Panc1 (cell line): ENCODE results near the gene MAP4K4. TPM values are rescaled to one million over a fixed set of nuclear protein-coding genes. Genes with fewer than 3 reads are reported as not detected.

Experiments used
- ATAC-seq: fragments of 200-7000 bp; cut with Tn5 transposase; 2 replicates; pipeline ENCODE4 v1.9.1; 2020; ENCODE audit warnings: mild to moderate bottlenecking, moderate library complexity
- BruUV-seq: library from RNA; stranded (reverse); fragments of 400-500 nt; replicated peaks from 2 replicates; lab custom pipeline; 2021; lab: Mats Ljungman, UMichigan
- CTCF ChIA-PET: fragments of 300-600 bp; sonication (Branson Sonifier 250); formaldehyde crosslinking; loops from one replicate; lab custom pipeline; 2022; ENCODE audit warnings: antibody characterized with exemption; lab: Charles Lee
- POLR2A ChIA-PET: fragments of 300-600 bp; sonication (Branson Sonifier 250); formaldehyde crosslinking; loops from one replicate; lab custom pipeline; 2022; ENCODE audit warnings: antibody characterized with exemption; lab: Charles Lee
- DNase-seq: peaks from one replicate; pipeline ENCODE4 v3.0.0-alpha.2; 2010; ENCODE audit warnings: low read depth, low spot score
- H3K27ac ChIP-seq: 2 replicates; pipeline ENCODE4 v1.5.1; 2011; ENCODE audit warnings: mild to moderate bottlenecking, low read length, inconsistent platforms
- H3K27me3 ChIP-seq: fragments of 200-500 bp; sonication (Bioruptor generic); 2 replicates; pipeline ENCODE4 v1.6.0; 2014; ENCODE audit warnings: low read length, inconsistent platforms; ENCODE audit not compliant: control insufficient read depth, insufficient read depth
- H3K36me3 ChIP-seq: fragments of 200-500 bp; sonication (Bioruptor generic); 2 replicates; pipeline ENCODE4 v1.5.1; 2014; ENCODE audit warnings: inconsistent platforms, mild to moderate bottlenecking, low read length, moderate library complexity; ENCODE audit not compliant: control insufficient read depth, insufficient read depth
- H3K4me1 ChIP-seq: 2 replicates; pipeline ENCODE4 v1.5.1; 2011; ENCODE audit warnings: inconsistent platforms, mild to moderate bottlenecking, low read length, moderate library complexity; ENCODE audit not compliant: control insufficient read depth, insufficient read depth
- H3K4me3 ChIP-seq, 2 experiments: 2 replicates each; pipeline ENCODE4 v1.5.1; 2011 to 2012; ENCODE audit warnings: low read depth in 2 of 2, low read length in 2 of 2, mild to moderate bottlenecking in 2 of 2, inconsistent platforms in 1 of 2, moderate library complexity in 1 of 2
- H3K9me3 ChIP-seq: fragments of 200-500 bp; sonication (Bioruptor generic); 2 replicates; pipeline ENCODE4 v1.5.1; 2014; ENCODE audit warnings: low read depth, mild to moderate bottlenecking, inconsistent platforms, low read length, moderate library complexity; ENCODE audit not compliant: control insufficient read depth, insufficient read depth
- CTCF ChIP-seq: fragments of 450-650 bp; IDR thresholded peaks from 2 replicates; pipeline ENCODE4 v1.5.1; 2017; ENCODE audit warnings: mild to moderate bottlenecking
- POLR2AphosphoS5 ChIP-seq: IDR thresholded peaks from 2 replicates; pipeline ENCODE4 v1.6.1; 2012; ENCODE audit warnings: mild to moderate bottlenecking, low read depth, low read length, moderate library complexity
- REST ChIP-seq, 2 experiments: IDR thresholded peaks; 2 replicates each; pipeline ENCODE4 v1.6.1; 2011 to 2012; ENCODE audit warnings: low read depth in 2 of 2, control low read depth in 1 of 2, low read length in 1 of 2, mild to moderate bottlenecking in 1 of 2, moderate library complexity in 1 of 2; ENCODE audit not compliant: insufficient read depth in 1 of 2
- SIN3A ChIP-seq: IDR thresholded peaks from 2 replicates; pipeline ENCODE4 v1.6.1; 2012; ENCODE audit warnings: low read depth, mild to moderate bottlenecking, low read length, moderate library complexity, borderline replicate concordance; ENCODE audit not compliant: insufficient read depth
- TCF7L2 ChIP-seq: IDR thresholded peaks from 2 replicates; pipeline ENCODE4 v1.6.1; 2011; ENCODE audit warnings: mild to moderate bottlenecking, low read depth, low read length, inconsistent platforms
- in situ Hi-C: cut with HindIII; loops from 2 replicates; pipeline ENCODE4 v1.10.0; 2016; ENCODE audit warnings: low sequenced_read_pairs, low pct_unique_long_range_greater_than_20kb
- intact Hi-C: fragments of 100-400 bp; cut with micrococcal nuclease; formaldehyde crosslinking; loops from one replicate; pipeline ENCODE4 v1.10.0; 2022; ENCODE audit not compliant: unreplicated experiment
- total RNA-seq: library from RNA; stranded (reverse); gene quantifications from one replicate; pipeline ENCODE4 v1.2.1, GENCODE V29; 2021; ENCODE audit not compliant: unreplicated experiment

Gene MAP4K4
- total RNA-seq, 1 experiment from 2014 or later = 68.5 TPM

- no peak for ATAC-seq
- in situ Hi-C loops = no loop called here
Measured at GRCh38 chr2:101658387-101658786, 39.1 kb upstream of the MAP4K4 start.

GRCh38 chr2:101665312-101665711, 32.2 kb upstream of the MAP4K4 start:
- BruUV-seq = no TSS peak

More at GRCh38 chr2:101658387-101658786, 39.1 kb upstream of the MAP4K4 start:
- Histone ChIP-seq H3K27ac (no peak overlapping the region), H3K27me3 (no peaks in the 10 kb centered on the region), H3K4me1 (no peaks in the 10 kb centered on the region), H3K36me3 (no peaks in the 10 kb centered on the region), H3K4me3 (no peak overlapping the region), H3K9me3 (no peaks in the 10 kb centered on the region)
- CTCF ChIA-PET = interaction anchor here (0.7 kb wide), 1 partner anchor 9 kb away, joined by 3 read pairs; no protein-coding TSS in a partner anchor
- TF ChIP-seq TCF7L2 (no peak), POLR2AphosphoS5 (no peak), CTCF (no peak), SIN3A (no peak), REST (IDR thresholded peaks at IDR 0.05; ENCODE audit: insufficient read depth in 1 of 2, low read depth in 2 of 2, low read length in 1 of 2) (no peak)
- BruUV-seq = no TSS peak
- no peak for DNase-seq
- intact Hi-C loops = no loop called here
- POLR2A ChIA-PET = no interaction called here

More at GRCh38 chr2:101665312-101665711, 32.2 kb upstream of the MAP4K4 start:
- CTCF ChIA-PET = no interaction called here
- ATAC-seq = no peak
- Histone ChIP-seq H3K4me3 (no peak overlapping the region), H3K27ac (no peak overlapping the region), H3K27me3 (no peaks in the 10 kb centered on the region), H3K9me3 (no peaks in the 10 kb centered on the region), H3K4me1 (no peaks in the 10 kb centered on the region), H3K36me3 (no peaks in the 10 kb centered on the region)
- no peak for DNase-seq
- TF ChIP-seq REST (IDR thresholded peaks at IDR 0.05; ENCODE audit: insufficient read depth in 1 of 2, low read depth in 2 of 2, low read length in 1 of 2) (no peak), POLR2AphosphoS5 (no peak), TCF7L2 (no peak), SIN3A (no peak), CTCF (no peak)
- POLR2A ChIA-PET = no interaction called here
- intact Hi-C loops (no loop called here), in situ Hi-C loops (no loop called here)
